Measurements from ENCODE around the gene NPY.

Gene NPY

GRCh38 chr7:24297362-24297761, 13.4 kb downstream of the NPY start:
- no peak overlapping the region for H3K27ac ChIP-seq
- TF ChIP-seq, protein P1, sequence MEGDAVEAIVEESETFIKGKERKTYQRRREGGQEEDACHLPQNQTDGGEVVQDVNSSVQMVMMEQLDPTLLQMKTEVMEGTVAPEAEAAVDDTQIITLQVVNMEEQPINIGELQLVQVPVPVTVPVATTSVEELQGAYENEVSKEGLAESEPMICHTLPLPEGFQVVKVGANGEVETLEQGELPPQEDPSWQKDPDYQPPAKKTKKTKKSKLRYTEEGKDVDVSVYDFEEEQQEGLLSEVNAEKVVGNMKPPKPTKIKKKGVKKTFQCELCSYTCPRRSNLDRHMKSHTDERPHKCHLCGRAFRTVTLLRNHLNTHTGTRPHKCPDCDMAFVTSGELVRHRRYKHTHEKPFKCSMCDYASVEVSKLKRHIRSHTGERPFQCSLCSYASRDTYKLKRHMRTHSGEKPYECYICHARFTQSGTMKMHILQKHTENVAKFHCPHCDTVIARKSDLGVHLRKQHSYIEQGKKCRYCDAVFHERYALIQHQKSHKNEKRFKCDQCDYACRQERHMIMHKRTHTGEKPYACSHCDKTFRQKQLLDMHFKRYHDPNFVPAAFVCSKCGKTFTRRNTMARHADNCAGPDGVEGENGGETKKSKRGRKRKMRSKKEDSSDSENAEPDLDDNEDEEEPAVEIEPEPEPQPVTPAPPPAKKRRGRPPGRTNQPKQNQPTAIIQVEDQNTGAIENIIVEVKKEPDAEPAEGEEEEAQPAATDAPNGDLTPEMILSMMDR (conservative IDR thresholded peaks at IDR 0.05): no peak

- TF ChIP-seq, protein P1 (conservative IDR thresholded peaks at IDR 0.05): no peak
- no peak for TF ChIP-seq ZFX (IDR thresholded peaks at IDR 0.05)
- no peak overlapping the region for H3K27ac ChIP-seq
These were observed 14.7 kb downstream of the NPY start for GRCh38 chr7:24298696-24299095.

DNA sequence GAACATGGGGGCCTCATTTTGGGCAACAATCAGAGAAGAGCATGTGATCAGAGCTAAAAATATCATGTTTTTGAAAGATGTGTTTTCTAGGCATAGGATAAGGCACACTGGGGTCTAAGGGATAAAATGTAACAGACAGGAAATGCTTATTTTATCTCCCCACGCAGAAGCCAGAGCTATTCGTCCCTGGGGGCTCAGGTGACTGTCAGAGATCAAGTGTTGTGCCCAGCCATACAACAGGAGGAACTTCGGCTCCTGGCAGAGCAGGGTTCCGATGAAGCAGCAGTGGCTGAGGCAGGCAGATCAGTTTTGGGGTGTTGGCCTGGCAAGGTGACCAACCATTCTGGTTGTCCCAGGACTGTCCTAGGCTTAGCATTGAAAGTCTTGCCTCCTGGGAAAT, 15.2 kb downstream of the NPY start:
- no peak overlapping the region for H3K27ac ChIP-seq

GRCh38 chr7:24301703-24302102, 17.7 kb downstream of the NPY start:
- no peak overlapping the region for H3K27ac ChIP-seq
- TF ChIP-seq, protein P1 (conservative IDR thresholded peaks at IDR 0.05): no peak
- no peak for TF ChIP-seq ZFX (IDR thresholded peaks at IDR 0.05)

More for the DNA sequence above, 15.2 kb downstream of the NPY start:
- TF ChIP-seq, protein P1 (conservative IDR thresholded peaks at IDR 0.05): no peak
- no peak for TF ChIP-seq ZFX (IDR thresholded peaks at IDR 0.05)

DNA sequence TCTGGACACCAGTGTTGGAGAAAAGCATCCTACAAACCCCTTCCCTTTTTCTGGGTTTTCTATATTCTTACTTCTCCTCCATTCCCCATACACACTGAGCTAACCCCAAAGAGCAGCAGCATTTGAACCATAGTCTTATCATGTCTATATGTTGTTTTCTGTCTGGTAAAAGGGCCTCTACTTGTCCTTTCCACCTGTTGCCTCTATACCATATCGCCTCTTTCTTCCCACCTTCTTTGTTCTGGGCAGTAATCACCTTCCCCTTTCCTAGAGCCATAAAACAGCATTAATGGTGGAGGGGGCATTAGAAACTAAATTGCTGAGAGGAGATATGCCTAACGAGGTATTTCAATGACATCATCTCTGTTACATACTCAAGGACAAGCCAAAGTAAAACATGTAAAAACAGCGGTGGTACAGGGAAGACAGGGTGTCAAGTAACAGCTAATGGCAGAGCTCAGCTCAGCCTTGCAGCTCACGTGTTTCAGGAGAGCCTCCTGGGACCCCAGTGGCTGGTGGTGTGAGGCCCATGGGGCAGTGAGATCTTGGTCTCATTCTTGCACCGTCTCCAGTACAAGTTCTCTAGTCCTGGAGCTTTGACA, 20.6 kb downstream of the NPY start:
- TF ChIP-seq, protein P1 (conservative IDR thresholded peaks at IDR 0.05): no peak
- TF ChIP-seq ZFX (IDR thresholded peaks at IDR 0.05): no peak
- H3K27ac ChIP-seq: no peak overlapping the region

DNA sequence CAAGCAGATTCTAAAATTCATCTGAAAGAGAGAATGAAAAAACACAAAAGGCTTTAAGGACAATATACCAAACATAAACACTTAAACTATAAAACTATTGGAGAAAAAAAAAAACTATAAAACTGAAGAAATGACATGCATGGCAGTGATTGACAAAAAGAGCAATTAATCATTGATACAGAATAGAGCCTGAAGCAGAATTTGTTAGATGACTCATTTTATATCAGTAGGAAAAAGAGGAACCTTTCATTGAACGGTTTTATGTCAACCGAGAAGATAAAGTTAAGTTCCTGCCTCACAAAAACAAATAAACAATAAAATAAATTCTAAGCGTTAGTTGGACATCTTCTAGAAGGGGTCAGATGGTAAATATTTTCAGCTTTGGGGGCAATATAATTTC, 23.3 kb downstream of the NPY start:
- no peak overlapping the region for H3K27ac ChIP-seq
- no peak for TF ChIP-seq ZFX (IDR thresholded peaks at IDR 0.05)
- TF ChIP-seq, protein P1 (conservative IDR thresholded peaks at IDR 0.05): no peak

DNA sequence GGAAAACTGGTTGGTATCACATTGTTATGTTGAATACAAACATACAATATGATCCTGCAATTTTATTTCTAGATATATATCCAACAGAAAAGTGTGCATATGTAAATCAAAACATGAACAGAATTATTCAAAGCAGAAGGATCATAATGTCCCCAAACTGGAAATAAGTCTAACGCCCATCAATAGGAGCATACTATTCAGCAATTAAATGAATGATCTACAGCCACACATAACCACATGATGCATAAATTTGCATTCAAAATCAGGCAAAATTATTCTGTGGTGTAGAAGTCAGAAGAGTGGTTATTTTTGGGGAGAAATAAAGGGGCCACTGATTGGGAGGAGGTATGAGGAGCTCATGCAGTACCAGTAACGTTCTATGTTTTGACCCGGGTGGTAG, 28.6 kb downstream of the NPY start:
- no peak overlapping the region for H3K27ac ChIP-seq
- no peak for TF ChIP-seq ZFX (IDR thresholded peaks at IDR 0.05)
- TF ChIP-seq, protein P1 (conservative IDR thresholded peaks at IDR 0.05): no peak
